Measurements from ENCODE around the gene APOA5.

Gene APOA5

DNA sequence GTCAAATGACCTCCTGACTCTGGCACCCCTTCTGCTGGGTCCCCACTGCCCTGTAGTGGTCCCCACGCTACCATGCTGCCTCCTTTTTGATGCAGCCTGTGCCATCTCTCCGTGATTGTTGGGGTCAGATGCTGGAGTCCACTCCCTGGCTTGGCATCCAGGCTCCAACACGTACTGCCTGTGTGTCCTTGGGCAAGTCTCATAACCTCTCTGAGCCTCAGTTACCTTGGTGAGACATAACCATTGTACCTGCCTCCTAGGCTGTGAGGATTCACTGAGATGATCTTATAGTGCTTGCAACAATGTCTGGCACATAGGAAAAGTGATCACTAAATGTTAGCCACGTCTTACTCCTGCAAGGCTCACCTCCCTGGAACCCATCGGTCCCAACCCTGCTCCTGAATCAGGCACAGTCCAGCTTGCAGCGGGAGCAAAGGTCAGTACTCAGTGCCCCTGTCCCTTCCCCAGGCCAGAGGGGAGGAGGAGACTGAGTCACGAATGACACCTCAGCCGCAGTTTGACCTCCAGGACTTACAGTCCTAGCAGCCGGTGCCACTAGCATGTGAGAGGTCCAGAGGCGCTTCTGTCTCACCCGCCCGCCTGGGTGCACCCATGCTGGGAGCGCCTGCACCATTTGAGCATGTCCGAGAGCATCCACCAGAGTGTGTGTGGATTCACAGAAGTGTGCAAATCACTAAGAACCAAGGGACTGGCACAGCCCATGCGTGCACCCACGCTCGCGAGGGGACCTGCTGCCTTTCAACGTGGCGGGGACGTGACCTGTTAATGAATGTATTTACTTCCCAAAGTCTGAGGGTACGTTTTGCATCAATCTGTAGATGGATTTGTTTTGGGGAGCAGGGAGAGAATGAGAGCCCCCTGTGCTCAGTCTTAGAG, 34.4 kb upstream of the APOA5 start:
- no peak for TF ChIP-seq EZH2 (IDR thresholded peaks at IDR 0.05; ENCODE audit: borderline replicate concordance, low read length)
- TF ChIP-seq, protein P1, sequence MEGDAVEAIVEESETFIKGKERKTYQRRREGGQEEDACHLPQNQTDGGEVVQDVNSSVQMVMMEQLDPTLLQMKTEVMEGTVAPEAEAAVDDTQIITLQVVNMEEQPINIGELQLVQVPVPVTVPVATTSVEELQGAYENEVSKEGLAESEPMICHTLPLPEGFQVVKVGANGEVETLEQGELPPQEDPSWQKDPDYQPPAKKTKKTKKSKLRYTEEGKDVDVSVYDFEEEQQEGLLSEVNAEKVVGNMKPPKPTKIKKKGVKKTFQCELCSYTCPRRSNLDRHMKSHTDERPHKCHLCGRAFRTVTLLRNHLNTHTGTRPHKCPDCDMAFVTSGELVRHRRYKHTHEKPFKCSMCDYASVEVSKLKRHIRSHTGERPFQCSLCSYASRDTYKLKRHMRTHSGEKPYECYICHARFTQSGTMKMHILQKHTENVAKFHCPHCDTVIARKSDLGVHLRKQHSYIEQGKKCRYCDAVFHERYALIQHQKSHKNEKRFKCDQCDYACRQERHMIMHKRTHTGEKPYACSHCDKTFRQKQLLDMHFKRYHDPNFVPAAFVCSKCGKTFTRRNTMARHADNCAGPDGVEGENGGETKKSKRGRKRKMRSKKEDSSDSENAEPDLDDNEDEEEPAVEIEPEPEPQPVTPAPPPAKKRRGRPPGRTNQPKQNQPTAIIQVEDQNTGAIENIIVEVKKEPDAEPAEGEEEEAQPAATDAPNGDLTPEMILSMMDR (IDR thresholded peaks at IDR 0.05; ENCODE audit: low read length): no peak
- H3K9me2 ChIP-seq (ENCODE audit: low read depth, low read length): no peaks in the 10 kb centered on the region
- no peaks in the 10 kb centered on the region for H3K9me3 ChIP-seq (ENCODE audit: low read length)
- no peak overlapping the region for H3K27ac ChIP-seq (ENCODE audit: low read depth, low read length, poor library complexity, severe bottlenecking)
- no peaks in the 10 kb centered on the region for H3K79me2 ChIP-seq (ENCODE audit: insufficient read depth, low read length)
- no peaks in the 10 kb centered on the region for H3K36me3 ChIP-seq (ENCODE audit: insufficient read depth, low read length)
- H3K4me1 ChIP-seq (ENCODE audit: insufficient read depth, low read length, severe bottlenecking): no peaks in the 10 kb centered on the region
- H3K27me3 ChIP-seq (ENCODE audit: insufficient read depth, low read length): no peaks in the 10 kb centered on the region
- no peak overlapping the region for H2AFZ ChIP-seq (ENCODE audit: low read length)
- no peak overlapping the region for H3K4me3 ChIP-seq (ENCODE audit: low read depth, low read length, poor library complexity, severe bottlenecking)
- no peaks in the 10 kb centered on the region for H3F3A ChIP-seq (ENCODE audit: insufficient read depth, low read length)
- H3K9ac ChIP-seq (ENCODE audit: low read length): no peak overlapping the region
- no peaks in the 10 kb centered on the region for H4K20me1 ChIP-seq (ENCODE audit: insufficient read depth, low read length)
- no peak overlapping the region for H3K4me2 ChIP-seq (ENCODE audit: low read length)

DNA sequence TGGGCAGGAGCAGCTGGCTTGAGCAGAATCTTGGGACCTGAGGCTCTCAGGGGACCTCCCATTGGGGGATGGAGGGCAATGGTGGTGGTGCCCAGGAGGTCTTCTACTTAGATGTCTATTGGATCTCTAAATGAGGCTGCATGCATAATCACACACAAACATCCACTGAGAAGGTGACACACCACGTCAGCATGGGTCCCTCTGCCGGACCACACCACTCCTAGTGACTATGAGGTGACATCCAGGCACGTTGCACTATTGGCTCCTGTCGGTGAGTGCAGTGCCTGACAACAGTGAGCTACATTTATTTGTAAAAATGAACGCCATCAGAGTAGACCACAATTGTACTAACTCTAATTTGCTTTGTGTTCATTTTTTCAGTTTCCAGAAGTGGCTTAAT, 33.8 kb upstream of the APOA5 start:
- Histone ChIP-seq H3K27me3 (ENCODE audit: insufficient read depth, low read length) (no peaks in the 10 kb centered on the region), H3F3A (ENCODE audit: insufficient read depth, low read length) (no peaks in the 10 kb centered on the region), H3K36me3 (ENCODE audit: insufficient read depth, low read length) (no peaks in the 10 kb centered on the region), H2AFZ (ENCODE audit: low read length) (no peak overlapping the region), H3K4me2 (ENCODE audit: low read length) (no peak overlapping the region), H3K27ac (ENCODE audit: low read depth, low read length, poor library complexity, severe bottlenecking) (no peak overlapping the region), H3K9ac (ENCODE audit: low read length) (no peak overlapping the region), H3K9me3 (ENCODE audit: low read length) (no peaks in the 10 kb centered on the region), H3K79me2 (ENCODE audit: insufficient read depth, low read length) (no peaks in the 10 kb centered on the region), H3K4me3 (ENCODE audit: low read depth, low read length, poor library complexity, severe bottlenecking) (no peak overlapping the region), H3K9me2 (ENCODE audit: low read depth, low read length) (no peaks in the 10 kb centered on the region), H3K4me1 (ENCODE audit: insufficient read depth, low read length, severe bottlenecking) (no peaks in the 10 kb centered on the region), H4K20me1 (ENCODE audit: insufficient read depth, low read length) (no peaks in the 10 kb centered on the region)
- TF ChIP-seq EZH2 (IDR thresholded peaks at IDR 0.05; ENCODE audit: borderline replicate concordance, low read length): no peak
- TF ChIP-seq, protein P1 (IDR thresholded peaks at IDR 0.05; ENCODE audit: low read length): no peak

DNA sequence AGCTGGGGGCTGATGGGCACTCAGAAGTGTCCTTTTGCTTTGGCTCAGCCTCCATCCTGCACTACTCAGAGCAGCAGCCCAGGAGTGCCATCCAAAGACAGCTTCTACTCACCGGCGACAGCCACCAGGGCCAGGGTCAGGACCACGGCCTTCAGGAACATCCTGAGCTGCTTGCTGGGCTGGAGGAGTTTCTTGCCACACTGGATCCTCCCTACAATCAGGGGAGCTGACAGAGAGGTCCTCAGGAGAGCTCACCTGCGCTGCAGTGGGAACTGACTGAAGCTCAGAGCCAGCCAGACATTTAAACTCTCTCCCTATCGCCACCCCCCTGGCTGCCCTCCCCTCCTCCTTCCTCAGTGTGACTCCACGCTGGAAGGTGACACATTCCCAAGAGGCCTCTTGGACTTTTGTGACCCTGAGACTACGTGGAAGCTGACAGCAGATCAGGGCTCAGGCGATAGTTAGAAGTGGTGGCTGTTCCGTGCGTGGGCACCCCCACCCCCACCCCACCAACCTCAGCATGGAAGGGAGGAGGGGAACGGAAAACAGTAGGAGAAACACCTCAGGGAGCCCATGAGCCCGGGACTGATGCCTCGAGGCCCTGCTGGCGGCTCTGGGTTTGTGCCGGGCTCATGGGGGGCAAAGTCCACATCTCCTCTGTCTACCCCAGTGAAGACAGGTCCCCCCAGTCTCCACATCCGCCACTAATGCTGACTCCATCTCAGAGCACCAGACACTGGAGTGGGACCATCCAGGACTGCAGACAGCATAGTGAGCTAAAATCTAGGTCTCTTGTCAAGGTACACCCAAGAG, 31.6 kb upstream of the APOA5 start, which contains the start of gene APOA4:
TSS of gene APOA4 (minus strand) at position 274 of the 813 bp plus-strand sequence. CDS start at position 161, 113 bp downstream.
- Histone ChIP-seq H3F3A (ENCODE audit: insufficient read depth, low read length) (no peaks in the 10 kb centered on the region), H4K20me1 (ENCODE audit: insufficient read depth, low read length) (no peaks in the 10 kb centered on the region), H3K79me2 (ENCODE audit: insufficient read depth, low read length) (no peaks in the 10 kb centered on the region), H3K9me2 (ENCODE audit: low read depth, low read length) (no peaks in the 10 kb centered on the region), H3K4me1 (ENCODE audit: insufficient read depth, low read length, severe bottlenecking) (no peaks in the 10 kb centered on the region), H3K9me3 (ENCODE audit: low read length) (no peaks in the 10 kb centered on the region), H2AFZ (ENCODE audit: low read length) (no peak within 1 kb of the TSS), H3K36me3 (ENCODE audit: insufficient read depth, low read length) (no peaks in the 10 kb centered on the region), H3K9ac (ENCODE audit: low read length) (no peak within 1 kb of the TSS), H3K27ac (ENCODE audit: low read depth, low read length, poor library complexity, severe bottlenecking) (no peak within 1 kb of the TSS), H3K4me2 (ENCODE audit: low read length) (no peak within 1 kb of the TSS), H3K4me3 (ENCODE audit: low read depth, low read length, poor library complexity, severe bottlenecking) (no peak within 1 kb of the TSS), H3K27me3 (ENCODE audit: insufficient read depth, low read length) (no peaks in the 10 kb centered on the region)
- TF ChIP-seq EZH2 (IDR thresholded peaks at IDR 0.05; ENCODE audit: borderline replicate concordance, low read length): no peak
- TF ChIP-seq, protein P1 (IDR thresholded peaks at IDR 0.05; ENCODE audit: low read length): no peak
